ENCODE data around the gene CHD2.

Gene CHD2

GRCh38 chr15:93049233-93049632, 149.1 kb downstream of the CHD2 start:
- no peak overlapping the region for H3K9ac ChIP-seq (ENCODE audit: low read length)
- H3K18ac ChIP-seq (ENCODE audit: low read depth in 1 of 2, low read length in 2 of 2), result no peak overlapping the region
- H3K4me2 ChIP-seq (ENCODE audit: low read length, poor library complexity, severe bottlenecking), result no peak overlapping the region
- H2BK120ac ChIP-seq (ENCODE audit: low read depth, low read length), result no peak overlapping the region
- no peak overlapping the region for H2BK12ac ChIP-seq (ENCODE audit: low read length in 2 of 2)
- H4K91ac ChIP-seq (ENCODE audit: low read length), result no peak overlapping the region
- H3K4me3 ChIP-seq (ENCODE audit: insufficient read depth in 1 of 2, low read depth in 1 of 2, low read length in 2 of 2), result no peak overlapping the region
- H3K14ac ChIP-seq (ENCODE audit: low read length in 2 of 2), result no peak overlapping the region
- peaks cover 0 to 57% of the 10 kb centered on the region in 2 experiments for H3K36me3 ChIP-seq (ENCODE audit: control insufficient read depth in 1 of 2, insufficient read depth in 2 of 2, low read depth in 1 of 2, low read length in 2 of 2)
- H3K27ac ChIP-seq (ENCODE audit: low read length, poor library complexity, severe bottlenecking), result no peak overlapping the region
- no peak overlapping the region for H2AFZ ChIP-seq (ENCODE audit: low read depth, low read length)
- no peak overlapping the region for H2AK5ac ChIP-seq (ENCODE audit: low read length, severe bottlenecking)
- H3K79me1 ChIP-seq (replicated peaks; ENCODE audit: low read length, poor library complexity, severe bottlenecking), result no peaks in the 10 kb centered on the region
- H3K4ac ChIP-seq (ENCODE audit: low read depth in 1 of 2, low read length in 2 of 2), result no peak overlapping the region
- H3K9me3 ChIP-seq (ENCODE audit: control insufficient read depth, low read length), result peaks cover 11% of the 10 kb centered on the region
- peaks cover 2% of the 10 kb centered on the region for H3K4me1 ChIP-seq (ENCODE audit: control insufficient read depth, insufficient read depth, low read depth, low read length)
- peaks cover 0 to 6% of the 10 kb centered on the region in 2 experiments for H3K27me3 ChIP-seq (ENCODE audit: control insufficient read depth in 1 of 2, insufficient read depth in 1 of 2, low read length in 2 of 2)
- no peak overlapping the region for H2BK15ac ChIP-seq (ENCODE audit: low read depth, poor library complexity, severe bottlenecking)
- no peak for DNase-seq
- H2BK5ac ChIP-seq (ENCODE audit: low read depth, low read length, poor library complexity, severe bottlenecking), result no peak overlapping the region
- WGBS, result 88% methylated on average over 8 of the region's 8 CpGs
- H3K23ac ChIP-seq (ENCODE audit: low read length in 2 of 2), result no peak overlapping the region
- no peak overlapping the region for H4K8ac ChIP-seq (ENCODE audit: low read length)

GRCh38 chr15:93049914-93050578, 149.9 kb downstream of the CHD2 start:
- Histone ChIP-seq H3K36me3 (ENCODE audit: control insufficient read depth in 1 of 2, insufficient read depth in 2 of 2, low read depth in 1 of 2, low read length in 2 of 2) (peaks cover 0 to 60% of the 10 kb centered on the region in 2 experiments), H3K27ac (ENCODE audit: low read length, poor library complexity, severe bottlenecking) (no peak overlapping the region), H2BK5ac (ENCODE audit: low read depth, low read length, poor library complexity, severe bottlenecking) (no peak overlapping the region), H3K18ac (ENCODE audit: low read depth in 1 of 2, low read length in 2 of 2) (no peak overlapping the region), H2AFZ (ENCODE audit: low read depth, low read length) (no peak overlapping the region), H2BK120ac (ENCODE audit: low read depth, low read length) (no peak overlapping the region), H3K79me1 (replicated peaks; ENCODE audit: low read length, poor library complexity, severe bottlenecking) (no peaks in the 10 kb centered on the region), H3K4me1 (ENCODE audit: control insufficient read depth, insufficient read depth, low read depth, low read length) (peaks cover 2% of the 10 kb centered on the region), H3K4me3 (ENCODE audit: insufficient read depth in 1 of 2, low read depth in 1 of 2, low read length in 2 of 2) (no peak overlapping the region), H3K9ac (ENCODE audit: low read length) (no peak overlapping the region), H2AK5ac (ENCODE audit: low read length, severe bottlenecking) (no peak overlapping the region), H3K23ac (ENCODE audit: low read length in 2 of 2) (no peak overlapping the region), H2BK12ac (ENCODE audit: low read length in 2 of 2) (no peak overlapping the region), H4K91ac (ENCODE audit: low read length) (no peak overlapping the region), H3K4me2 (ENCODE audit: low read length, poor library complexity, severe bottlenecking) (no peak overlapping the region), H3K14ac (ENCODE audit: low read length in 2 of 2) (no peak overlapping the region), H3K4ac (ENCODE audit: low read depth in 1 of 2, low read length in 2 of 2) (no peak overlapping the region), H3K9me3 (ENCODE audit: control insufficient read depth, low read length) (peaks cover 11% of the 10 kb centered on the region), H3K27me3 (ENCODE audit: control insufficient read depth in 1 of 2, insufficient read depth in 1 of 2, low read length in 2 of 2) (peaks cover 0 to 6% of the 10 kb centered on the region in 2 experiments), H4K8ac (ENCODE audit: low read length) (peak overlapping the region; percentile 15), H2BK15ac (ENCODE audit: low read depth, poor library complexity, severe bottlenecking) (no peak overlapping the region)
- 73% methylated on average over 15 of the region's 15 CpGs for WGBS
- DNase-seq, result no peak

GRCh38 chr15:93050648-93051047, 150.5 kb downstream of the CHD2 start:
- 86% methylated on average over 13 of the region's 13 CpGs for WGBS
- Histone ChIP-seq H2BK5ac (ENCODE audit: low read depth, low read length, poor library complexity, severe bottlenecking) (no peak overlapping the region), H3K27ac (ENCODE audit: low read length, poor library complexity, severe bottlenecking) (no peak overlapping the region), H3K27me3 (ENCODE audit: control insufficient read depth in 1 of 2, insufficient read depth in 1 of 2, low read length in 2 of 2) (peaks cover 0 to 6% of the 10 kb centered on the region in 2 experiments), H2BK120ac (ENCODE audit: low read depth, low read length) (no peak overlapping the region), H2BK15ac (ENCODE audit: low read depth, poor library complexity, severe bottlenecking) (no peak overlapping the region), H2BK12ac (ENCODE audit: low read length in 2 of 2) (no peak overlapping the region), H2AK5ac (ENCODE audit: low read length, severe bottlenecking) (no peak overlapping the region), H3K4ac (ENCODE audit: low read depth in 1 of 2, low read length in 2 of 2) (no peak overlapping the region), H3K14ac (ENCODE audit: low read length in 2 of 2) (no peak overlapping the region), H3K36me3 (ENCODE audit: control insufficient read depth in 1 of 2, insufficient read depth in 2 of 2, low read depth in 1 of 2, low read length in 2 of 2) (peaks cover 0 to 54% of the 10 kb centered on the region in 2 experiments), H3K23ac (ENCODE audit: low read length in 2 of 2) (no peak overlapping the region), H3K4me1 (ENCODE audit: control insufficient read depth, insufficient read depth, low read depth, low read length) (peaks cover 2% of the 10 kb centered on the region), H3K9me3 (ENCODE audit: control insufficient read depth, low read length) (peaks cover 11% of the 10 kb centered on the region), H3K4me2 (ENCODE audit: low read length, poor library complexity, severe bottlenecking) (no peak overlapping the region), H3K18ac (ENCODE audit: low read depth in 1 of 2, low read length in 2 of 2) (no peak overlapping the region), H3K9ac (ENCODE audit: low read length) (no peak overlapping the region), H4K91ac (ENCODE audit: low read length) (no peak overlapping the region), H3K79me1 (replicated peaks; ENCODE audit: low read length, poor library complexity, severe bottlenecking) (no peaks in the 10 kb centered on the region), H2AFZ (ENCODE audit: low read depth, low read length) (no peak overlapping the region), H3K4me3 (ENCODE audit: insufficient read depth in 1 of 2, low read depth in 1 of 2, low read length in 2 of 2) (no peak overlapping the region), H4K8ac (ENCODE audit: low read length) (no peak overlapping the region)
- no peak for DNase-seq

GRCh38 chr15:93051236-93052089, 151.3 kb downstream of the CHD2 start:
- no peak overlapping the region for H2BK5ac ChIP-seq (ENCODE audit: low read depth, low read length, poor library complexity, severe bottlenecking)
- H3K23ac ChIP-seq (ENCODE audit: low read length in 2 of 2), result no peak overlapping the region
- no peak overlapping the region for H3K4me3 ChIP-seq (ENCODE audit: insufficient read depth in 1 of 2, low read depth in 1 of 2, low read length in 2 of 2)
- H3K4ac ChIP-seq (ENCODE audit: low read depth in 1 of 2, low read length in 2 of 2), result no peak overlapping the region
- H2AK5ac ChIP-seq (ENCODE audit: low read length, severe bottlenecking), result no peak overlapping the region
- no peak overlapping the region for H2AFZ ChIP-seq (ENCODE audit: low read depth, low read length)
- H2BK12ac ChIP-seq (ENCODE audit: low read length in 2 of 2), result no peak overlapping the region
- peaks cover 0 to 47% of the 10 kb centered on the region in 2 experiments for H3K36me3 ChIP-seq (ENCODE audit: control insufficient read depth in 1 of 2, insufficient read depth in 2 of 2, low read depth in 1 of 2, low read length in 2 of 2)
- H3K14ac ChIP-seq (ENCODE audit: low read length in 2 of 2), result no peak overlapping the region
- H3K4me2 ChIP-seq (ENCODE audit: low read length, poor library complexity, severe bottlenecking), result no peak overlapping the region
- H3K27me3 ChIP-seq (ENCODE audit: control insufficient read depth in 1 of 2, insufficient read depth in 1 of 2, low read length in 2 of 2), result peaks cover 0 to 7% of the 10 kb centered on the region in 2 experiments
- no peak overlapping the region for H3K18ac ChIP-seq (ENCODE audit: low read depth in 1 of 2, low read length in 2 of 2)
- no peak overlapping the region for H3K9ac ChIP-seq (ENCODE audit: low read length)
- no peaks in the 10 kb centered on the region for H3K79me1 ChIP-seq (replicated peaks; ENCODE audit: low read length, poor library complexity, severe bottlenecking)
- 92% methylated on average over 32 of the region's 32 CpGs for WGBS
- peaks cover 3% of the 10 kb centered on the region for H3K9me3 ChIP-seq (ENCODE audit: control insufficient read depth, low read length)
- H2BK15ac ChIP-seq (ENCODE audit: low read depth, poor library complexity, severe bottlenecking), result no peak overlapping the region
- no peak overlapping the region for H2BK120ac ChIP-seq (ENCODE audit: low read depth, low read length)
- no peak overlapping the region for H4K91ac ChIP-seq (ENCODE audit: low read length)
- H3K27ac ChIP-seq (ENCODE audit: low read length, poor library complexity, severe bottlenecking), result no peak overlapping the region
- no peak overlapping the region for H4K8ac ChIP-seq (ENCODE audit: low read length)
- no peak for DNase-seq
- peaks cover 2% of the 10 kb centered on the region for H3K4me1 ChIP-seq (ENCODE audit: control insufficient read depth, insufficient read depth, low read depth, low read length)

All from mesenchymal stem cell (in vitro differentiated cells and primary cell).